HG03280 (cell line): ENCODE data around the gene KLRF2.

Experiments
- ATAC-seq: cut with Tn5 transposase; IDR thresholded peaks from one replicate; pipeline ENCODE4 v1.9.1; 2021; ENCODE audit warnings: mild to moderate bottlenecking, moderate library complexity; ENCODE audit not compliant: unreplicated experiment

KLRF2 gene

DNA sequence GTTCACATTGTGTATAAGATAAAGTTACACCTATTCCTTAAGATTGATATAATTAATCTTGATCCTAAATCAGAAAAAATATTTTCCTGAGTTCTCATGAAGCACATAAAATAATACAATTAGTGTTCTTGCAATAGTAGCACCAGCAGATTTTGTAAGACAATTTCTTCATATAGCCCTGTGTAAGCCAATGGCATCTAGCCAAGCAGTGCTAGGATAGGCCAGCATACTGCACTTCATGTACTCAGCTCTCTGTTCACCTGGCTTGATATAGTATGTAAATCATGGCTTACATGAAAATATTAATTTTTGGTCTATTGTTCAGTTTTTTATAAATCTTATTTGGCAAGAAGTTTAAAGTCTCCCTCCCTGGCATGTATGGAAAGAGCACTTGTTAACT is 1.9 kb downstream of the KLRF2 start:
- ATAC-seq: no peak

- no peak for ATAC-seq
Observed at GRCh38 chr12:9888665-9889273, 7.5 kb downstream of the KLRF2 start.

DNA sequence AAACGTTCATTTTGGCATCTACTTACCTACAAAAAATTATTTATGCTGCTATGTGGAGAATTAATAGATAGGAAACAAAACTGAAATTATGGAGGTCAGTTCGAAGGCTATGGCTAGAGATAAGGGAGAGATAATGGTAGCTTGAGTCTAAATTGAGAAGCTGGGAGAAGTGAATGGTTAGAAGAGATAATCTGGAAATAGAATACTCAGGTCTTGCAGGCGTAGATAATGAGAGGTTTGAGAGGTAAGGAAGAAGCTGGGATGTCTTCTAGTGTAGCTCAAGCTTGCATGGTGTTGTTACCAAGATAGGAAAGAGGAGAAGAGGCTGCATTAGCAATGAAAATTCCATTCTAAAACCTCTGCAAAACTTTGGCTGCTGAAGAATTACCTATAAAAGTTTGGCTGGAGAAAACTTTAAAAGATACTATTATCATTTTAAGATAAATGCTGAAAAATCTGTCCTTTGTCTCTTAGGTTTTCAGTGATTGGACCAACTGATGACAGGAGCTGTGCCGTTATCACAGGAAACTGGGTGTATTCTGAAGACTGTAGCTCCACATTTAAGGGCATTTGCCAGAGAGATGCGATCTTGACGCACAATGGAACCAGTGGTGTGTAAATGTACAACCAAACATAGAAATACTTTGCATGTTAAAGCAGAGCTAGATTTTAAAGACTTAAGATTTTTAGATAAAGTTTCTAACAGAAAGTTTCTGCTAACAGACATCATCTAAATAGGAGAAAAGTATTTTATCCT is 14.1 kb downstream of the KLRF2 start:
- no peak for ATAC-seq

DNA sequence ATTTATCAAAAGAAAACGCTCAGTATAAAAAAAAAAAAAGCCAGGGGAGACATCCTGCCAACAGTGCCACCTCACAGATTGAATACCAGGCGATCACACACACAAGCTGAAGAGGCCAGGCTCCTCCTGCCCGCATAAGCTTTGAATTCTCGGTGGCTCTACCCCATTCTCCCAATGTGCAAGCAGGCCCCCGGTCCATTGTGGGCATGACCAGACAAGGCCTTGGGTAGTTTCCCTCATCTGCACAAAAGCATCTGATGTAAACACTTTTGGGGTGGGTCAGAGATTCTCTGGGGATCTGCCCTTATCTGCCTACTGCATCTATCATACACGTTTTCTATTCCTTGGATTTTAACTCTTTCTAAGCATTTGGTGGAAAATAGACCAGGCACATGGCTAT is 16.2 kb downstream of the KLRF2 start:
- ATAC-seq: no peak

- no peak for ATAC-seq
Observed at GRCh38 chr12:9899209-9899608, 17.9 kb downstream of the KLRF2 start.

DNA sequence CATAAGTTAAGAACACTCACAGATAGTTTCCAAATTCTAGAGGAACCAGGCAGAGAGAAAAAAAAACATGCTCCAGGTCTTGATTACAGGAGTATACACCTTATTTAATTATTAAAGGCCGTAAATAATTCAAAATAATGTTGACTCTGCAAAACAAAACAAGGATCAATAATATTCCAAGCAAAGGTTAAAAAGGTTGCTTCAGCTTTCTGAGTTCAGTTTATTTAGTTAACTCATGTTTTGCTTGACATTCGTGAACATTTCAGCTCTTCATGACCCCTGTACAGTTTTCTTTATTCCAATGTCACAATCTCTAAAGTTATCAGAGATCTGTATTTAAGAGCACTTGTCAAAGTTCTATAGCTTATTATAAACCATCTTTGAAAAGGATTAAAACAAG is 19.6 kb downstream of the KLRF2 start:
- ATAC-seq: no peak

DNA sequence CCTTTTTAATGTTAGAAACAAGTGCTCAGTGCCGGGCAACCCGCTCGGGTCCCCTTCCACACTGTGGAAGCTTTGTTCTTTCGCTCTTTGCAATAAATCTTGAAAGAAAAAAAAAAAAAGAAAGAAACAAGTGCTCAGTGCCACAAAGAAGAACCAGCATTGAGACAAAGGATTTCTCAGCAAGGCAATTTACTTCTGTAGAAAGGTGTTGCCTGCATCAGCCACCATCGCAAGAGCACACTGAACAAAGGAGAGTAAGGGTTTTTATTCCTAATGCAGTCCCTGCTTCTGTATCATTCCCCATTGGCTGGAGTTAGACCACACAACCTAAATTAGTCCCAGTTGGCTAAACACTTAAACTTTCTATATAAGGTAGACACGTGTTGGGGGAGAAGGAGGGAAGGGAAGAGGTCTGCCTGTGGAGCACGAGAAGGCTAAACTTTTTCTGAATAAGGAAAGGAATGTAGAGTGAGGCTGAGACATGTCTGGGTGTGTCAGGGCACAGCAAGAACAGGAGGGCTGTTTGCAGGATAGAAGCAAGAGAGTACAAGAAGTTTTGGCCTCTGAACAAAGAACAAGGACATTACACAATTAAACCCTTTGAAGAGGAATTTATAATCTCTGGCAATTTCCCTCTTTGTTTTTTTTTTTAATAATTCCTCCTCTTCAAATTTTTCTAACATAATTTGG is 21.4 kb downstream of the KLRF2 start:
- no peak for ATAC-seq

DNA sequence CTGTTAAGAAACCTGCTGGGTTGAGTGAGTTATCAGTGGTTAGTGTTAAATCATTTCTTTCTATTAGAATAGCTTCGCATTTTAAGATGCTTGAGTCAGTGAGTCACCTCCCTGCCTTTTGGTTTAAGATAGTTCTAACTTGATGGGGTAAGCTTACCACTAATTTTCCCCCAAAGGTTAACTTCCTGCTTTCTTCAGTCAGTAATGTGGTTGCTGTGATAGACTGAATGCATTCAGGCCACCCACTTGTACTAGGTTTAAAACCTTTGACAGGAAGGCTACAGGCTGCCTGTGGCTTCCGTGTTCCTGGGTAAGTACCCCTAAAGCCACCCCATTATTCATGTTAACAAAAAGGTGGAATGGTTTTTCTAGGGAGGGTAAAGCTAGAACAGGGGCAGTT is 25.6 kb downstream of the KLRF2 start:
- ATAC-seq: no peak

- ATAC-seq: no peak
Observed at GRCh38 chr12:9907769-9908168, 26.5 kb downstream of the KLRF2 start.

DNA sequence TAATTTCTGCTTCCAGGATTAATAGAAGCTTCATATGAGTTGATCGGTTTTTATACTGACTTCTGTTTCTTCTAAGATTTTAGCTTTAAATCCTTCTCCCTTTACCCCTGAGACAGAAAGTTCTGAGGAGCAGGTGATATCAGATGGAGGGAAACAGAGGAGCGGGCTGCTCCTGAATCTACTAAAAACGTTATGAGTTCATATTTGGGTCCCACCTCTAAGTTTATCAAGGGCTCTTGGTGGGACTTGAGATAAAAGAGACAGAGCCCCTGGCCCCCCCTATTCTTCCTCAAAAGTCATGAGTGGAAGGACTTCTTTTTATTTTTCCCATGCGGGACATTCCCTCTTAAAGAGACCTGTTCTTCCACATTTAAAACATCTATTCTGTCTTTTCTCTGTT is 27.1 kb downstream of the KLRF2 start:
- no peak for ATAC-seq

GRCh38 chr12:9909724-9910123 is 28.4 kb downstream of the KLRF2 start:
- no peak for ATAC-seq

GRCh38 chr12:9910716-9911421 is 29.6 kb downstream of the KLRF2 start:
- ATAC-seq: no peak

- no peak for ATAC-seq
Observed at GRCh38 chr12:9911708-9912107, 30.4 kb downstream of the KLRF2 start.

- no peak for ATAC-seq
Observed at GRCh38 chr12:9919443-9919842, 38.2 kb downstream of the KLRF2 start.

DNA sequence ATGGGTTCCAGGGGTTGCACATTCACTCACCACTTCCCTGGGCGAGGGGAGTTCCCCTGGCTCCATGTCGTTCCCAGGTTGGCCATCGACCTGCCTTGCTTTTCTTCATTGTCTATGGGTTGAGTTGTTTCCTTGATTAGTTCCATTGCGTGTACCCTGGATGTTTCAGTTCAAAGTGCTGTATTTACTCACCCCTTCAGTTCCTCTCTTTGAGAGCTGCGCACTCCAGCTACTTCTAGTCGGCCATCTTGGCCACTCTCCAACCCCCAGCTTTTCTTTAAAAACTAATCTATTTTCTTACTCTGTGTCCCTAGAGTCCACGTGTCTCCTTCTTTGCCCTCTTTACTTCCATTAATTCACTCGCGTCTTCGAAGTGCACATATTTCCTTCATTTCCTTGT is 39.2 kb downstream of the KLRF2 start:
- ATAC-seq: no peak

DNA sequence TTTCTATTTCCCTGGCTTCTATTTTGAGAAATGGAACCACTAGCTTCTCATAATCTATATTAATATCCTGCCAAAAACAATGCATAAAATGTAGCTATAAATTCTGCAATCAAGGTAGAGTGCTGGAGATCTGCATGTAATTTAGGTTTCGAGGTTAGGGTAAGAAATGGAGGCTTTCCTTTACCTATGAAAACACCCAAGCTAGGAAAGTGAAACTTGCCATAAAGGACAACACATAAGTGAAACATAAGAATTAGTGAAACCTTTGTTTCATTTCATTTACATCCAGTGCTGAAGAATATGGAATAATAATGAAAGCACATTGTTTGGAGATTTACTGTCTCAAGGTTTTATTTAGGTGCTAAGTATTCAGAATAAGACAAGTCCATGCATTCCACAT is 41.1 kb downstream of the KLRF2 start:
- ATAC-seq: no peak

DNA sequence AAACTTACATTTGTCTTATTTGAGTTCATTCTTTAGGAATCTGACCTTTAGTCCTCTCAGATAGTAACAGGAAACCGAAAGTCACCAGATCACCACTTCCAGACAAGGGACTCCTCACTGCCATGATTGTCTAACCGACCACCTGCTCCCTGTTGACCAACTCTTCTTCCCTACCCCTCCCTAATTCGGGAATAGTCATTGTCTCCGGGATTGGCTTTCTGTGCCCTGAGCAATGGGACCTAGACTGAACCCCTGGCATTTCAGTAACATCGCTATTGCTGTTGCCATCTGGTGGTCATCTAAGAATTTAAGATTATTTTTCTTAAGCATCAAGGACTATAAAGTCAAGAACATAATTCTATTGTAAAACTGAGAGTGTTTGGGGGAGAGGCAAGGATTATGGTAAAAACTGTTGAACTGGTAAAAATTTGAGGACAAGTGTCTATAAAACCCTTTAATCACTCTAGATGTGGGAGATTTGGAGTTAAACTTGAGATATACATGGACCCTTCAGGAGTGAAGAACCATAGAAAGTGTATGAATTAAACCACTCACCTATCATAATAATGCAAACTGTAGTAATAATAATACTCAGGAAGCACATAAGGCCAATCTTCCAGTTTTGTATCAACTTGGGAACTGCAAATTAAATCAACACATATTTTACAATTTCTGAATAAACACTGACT is 44.6 kb downstream of the KLRF2 start:
- ATAC-seq: no peak

- ATAC-seq: no peak
Observed at GRCh38 chr12:9926876-9927275, 45.6 kb downstream of the KLRF2 start.

DNA sequence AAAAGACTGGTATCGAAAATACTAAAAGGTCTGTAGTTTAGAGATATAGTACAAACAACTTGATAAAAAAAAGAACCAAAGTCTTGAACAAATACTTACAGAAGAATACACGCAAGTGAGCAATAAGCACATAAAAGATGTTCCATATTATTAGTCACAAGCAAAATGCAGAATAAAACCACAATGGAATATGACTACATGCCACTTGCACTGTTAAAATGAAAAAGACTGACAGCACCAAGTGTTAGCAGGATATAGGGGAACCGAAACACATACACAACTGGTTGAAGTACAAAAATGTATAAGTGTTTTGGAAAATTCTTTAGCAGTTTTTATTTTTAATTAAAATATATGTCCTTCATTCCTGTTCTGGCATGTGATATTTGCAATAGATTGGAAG is 47.3 kb downstream of the KLRF2 start:
- ATAC-seq: no peak

GRCh38 chr12:9931245-9931644 is 50.0 kb downstream of the KLRF2 start:
- ATAC-seq: no peak

DNA sequence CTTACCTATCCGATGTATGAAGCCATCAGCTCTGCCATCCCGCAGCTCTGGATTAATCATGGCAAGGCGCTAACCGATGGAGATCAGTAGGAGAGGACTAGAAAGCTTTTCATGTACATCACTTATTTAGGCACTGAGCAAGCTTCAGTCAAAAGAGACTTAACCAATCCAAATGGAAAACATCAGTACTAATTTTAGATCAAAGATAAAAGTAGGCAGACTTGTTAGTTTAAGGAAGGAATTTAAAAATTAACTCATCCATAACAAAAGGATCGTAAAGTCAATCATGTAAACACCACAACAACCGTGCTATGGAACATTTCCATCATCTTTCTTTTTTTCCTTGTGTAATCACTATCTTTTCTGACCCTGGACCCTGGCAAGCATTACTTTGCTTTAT is 51.0 kb downstream of the KLRF2 start, which contains the start of gene CLEC2A:
Gene CLEC2A (minus strand): TSS at position 101 of the 400 bp plus-strand sequence. CDS start 41 bp downstream, at position 60.
- ATAC-seq: no peak
